Measurements from ENCODE around the gene TP53TG5. TPM values are rescaled to one million over a fixed set of nuclear protein-coding genes. Genes with fewer than 3 reads are reported as not detected.

The TP53TG5 gene
- total and polyA plus RNA-seq, 2 of the 8 experiments (the other 6 are each of a cell fraction or from before 2014, with no cell fraction given): not detected

DNA sequence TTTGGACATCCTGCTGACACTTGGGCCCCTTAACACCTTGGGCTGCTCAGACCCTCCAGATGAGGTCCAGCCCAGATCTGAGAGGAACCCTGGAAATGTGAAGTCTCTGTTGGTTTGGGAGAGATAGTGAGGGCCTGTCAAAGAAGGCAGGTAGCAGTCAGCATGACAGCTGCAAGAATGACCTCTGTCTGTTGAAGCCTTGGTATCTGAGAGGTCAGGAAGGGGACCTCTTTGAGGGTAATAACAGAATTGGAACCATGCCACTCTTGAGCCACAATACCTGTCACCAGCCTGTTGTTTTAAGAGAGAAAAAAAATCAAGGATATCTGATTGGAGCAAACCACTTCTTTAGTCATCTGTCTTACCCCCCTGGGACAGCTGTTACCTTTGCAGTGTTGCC is 11.0 kb downstream of the TP53TG5 start (continued):
- TF ChIP-seq BRCA1 (IDR thresholded peaks at IDR 0.05; ENCODE audit: low read depth, low read length) (no peak), NRF1 (IDR thresholded peaks at IDR 0.05; ENCODE audit: low read depth, low read length) (no peak), KDM1A (IDR thresholded peaks at IDR 0.05; ENCODE audit: borderline replicate concordance, low read length) (no peak)

Data from H1 (cell line).